ENCODE measurements around the gene SH3BGRL2.
"Not testable (repeated sequence)": the region's sequence is repeated elsewhere in the genome, so short reads cannot be mapped to it uniquely, and the experiment has no call there.

Gene SH3BGRL2

DNA sequence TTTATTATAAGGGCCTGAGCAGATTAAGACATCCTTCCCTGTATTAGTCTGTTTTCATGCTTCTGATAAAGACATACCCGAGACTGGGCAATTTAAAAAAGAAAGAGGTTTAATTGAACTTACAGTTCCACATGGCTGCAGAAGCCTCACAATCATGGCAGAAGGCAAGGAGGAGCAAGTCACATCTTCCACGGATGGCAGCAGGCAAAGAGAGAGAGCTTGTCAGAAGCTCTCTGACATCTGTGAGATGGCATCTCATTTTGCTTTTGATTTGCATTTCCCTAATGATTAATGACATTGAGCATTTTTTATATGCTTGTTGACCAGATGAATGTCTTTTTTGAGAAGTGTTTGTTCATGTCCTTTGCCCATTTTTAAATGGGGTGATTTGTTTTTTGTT, 114.2 kb downstream of the SH3BGRL2 start:
- DNase-seq (ENCODE audit: low read depth in 2 of 2): not testable (repeated sequence)

GRCh38 chr6:79746325-79746724, 115.2 kb downstream of the SH3BGRL2 start:
- DNase-seq (ENCODE audit: low read depth in 2 of 2): not testable (repeated sequence)

GRCh38 chr6:79750806-79751205, 119.7 kb downstream of the SH3BGRL2 start:
- DNase-seq (ENCODE audit: low read depth in 2 of 2): no peak
